ENCODE results near the gene ENTR1.

Gene ENTR1

GRCh38 chr9:136401173-136401922 is 9.1 kb downstream of the ENTR1 start:
- FAIRE-seq (no peak), DNase-seq (ENCODE audit: insufficient read length) (no peak)
- TF ChIP-seq TAF1 (IDR thresholded peaks at IDR 0.05; ENCODE audit: borderline replicate concordance, low read depth, low read length) (no peak), POLR2A (IDR thresholded peaks at IDR 0.05; ENCODE audit: low read depth, low read length) (no peak; the same call in 1 of the 2 replicates), POLR2AphosphoS5 (IDR thresholded peaks at IDR 0.05; ENCODE audit: low read depth, low read length) (peak; percentile 61)

GRCh38 chr9:136400038-136400834 is 10.2 kb downstream of the ENTR1 start, which contains the start of gene SNAPC4:
TSS of gene SNAPC4 (minus strand) at chr9:136400170. CDS start at chr9:136398428, 1,742 bp downstream.
- peak; percentile 98 for DNase-seq (ENCODE audit: insufficient read length)
- TF ChIP-seq TAF1 (IDR thresholded peaks at IDR 0.05; ENCODE audit: borderline replicate concordance, low read depth, low read length), result peak; percentile 91
- TF ChIP-seq POLR2A (IDR thresholded peaks at IDR 0.05; ENCODE audit: low read depth, low read length), result peak; percentile 89; the same call in 1 of the 2 replicates
- peak; percentile 66 for TF ChIP-seq POLR2AphosphoS5 (IDR thresholded peaks at IDR 0.05; ENCODE audit: low read depth, low read length)
- FAIRE-seq, result peak; percentile 97

- no peak for TF ChIP-seq POLR2AphosphoS5 (IDR thresholded peaks at IDR 0.05; ENCODE audit: low read depth, low read length)
- TF ChIP-seq POLR2A (IDR thresholded peaks at IDR 0.05; ENCODE audit: low read depth, low read length), result no peak
- FAIRE-seq (peak; percentile 46), DNase-seq (ENCODE audit: insufficient read length) (peak; percentile 48)
Measured at GRCh38 chr9:136399176-136400037, 11.0 kb downstream of the ENTR1 start.

GRCh38 chr9:136398286-136398685 is 12.1 kb downstream of the ENTR1 start:
- FAIRE-seq, result no peak
- DNase-seq (ENCODE audit: insufficient read length), result no peak
- TF ChIP-seq POLR2AphosphoS5 (IDR thresholded peaks at IDR 0.05; ENCODE audit: low read depth, low read length) (no peak), TAF1 (IDR thresholded peaks at IDR 0.05; ENCODE audit: borderline replicate concordance, low read depth, low read length) (no peak), POLR2A (IDR thresholded peaks at IDR 0.05; ENCODE audit: low read depth, low read length) (no peak)

GRCh38 chr9:136397643-136398042 is 12.8 kb downstream of the ENTR1 start:
- FAIRE-seq (no peak), DNase-seq (ENCODE audit: insufficient read length) (no peak)
- TF ChIP-seq TAF1 (IDR thresholded peaks at IDR 0.05; ENCODE audit: borderline replicate concordance, low read depth, low read length) (no peak), POLR2AphosphoS5 (IDR thresholded peaks at IDR 0.05; ENCODE audit: low read depth, low read length) (no peak), POLR2A (IDR thresholded peaks at IDR 0.05; ENCODE audit: low read depth, low read length) (no peak)

- DNase-seq (ENCODE audit: insufficient read length) (no peak), FAIRE-seq (no peak)
- no peak for TF ChIP-seq POLR2A (IDR thresholded peaks at IDR 0.05; ENCODE audit: low read depth, low read length)
- no peak for TF ChIP-seq TAF1 (IDR thresholded peaks at IDR 0.05; ENCODE audit: borderline replicate concordance, low read depth, low read length)
- TF ChIP-seq POLR2AphosphoS5 (IDR thresholded peaks at IDR 0.05; ENCODE audit: low read depth, low read length), result no peak
Measured at GRCh38 chr9:136396219-136396515, 14.2 kb downstream of the ENTR1 start.

GRCh38 chr9:136395345-136396218 is 14.8 kb downstream of the ENTR1 start:
- DNase-seq (ENCODE audit: insufficient read length) (no peak), FAIRE-seq (no peak)
- TF ChIP-seq POLR2A (IDR thresholded peaks at IDR 0.05; ENCODE audit: low read depth, low read length), result no peak
- TF ChIP-seq POLR2AphosphoS5 (IDR thresholded peaks at IDR 0.05; ENCODE audit: low read depth, low read length), result no peak; the same call in 1 of the 2 replicates
- TF ChIP-seq TAF1 (IDR thresholded peaks at IDR 0.05; ENCODE audit: borderline replicate concordance, low read depth, low read length), result no peak

- TF ChIP-seq POLR2AphosphoS5 (IDR thresholded peaks at IDR 0.05; ENCODE audit: low read depth, low read length), result peak; percentile 22; the same call in 1 of the 2 replicates
- no peak for TF ChIP-seq TAF1 (IDR thresholded peaks at IDR 0.05; ENCODE audit: borderline replicate concordance, low read depth, low read length)
- no peak for FAIRE-seq
- no peak for DNase-seq (ENCODE audit: insufficient read length)
Measured at GRCh38 chr9:136395020-136395340, 15.4 kb downstream of the ENTR1 start.

GRCh38 chr9:136394312-136395019 is 15.9 kb downstream of the ENTR1 start:
- DNase-seq (ENCODE audit: insufficient read length) (no peak), FAIRE-seq (no peak)
- TF ChIP-seq POLR2A (IDR thresholded peaks at IDR 0.05; ENCODE audit: low read depth, low read length) (no peak), POLR2AphosphoS5 (IDR thresholded peaks at IDR 0.05; ENCODE audit: low read depth, low read length) (no peak), TAF1 (IDR thresholded peaks at IDR 0.05; ENCODE audit: borderline replicate concordance, low read depth, low read length) (no peak)

- no peak for TF ChIP-seq POLR2A (IDR thresholded peaks at IDR 0.05; ENCODE audit: low read depth, low read length)
- TF ChIP-seq TAF1 (IDR thresholded peaks at IDR 0.05; ENCODE audit: borderline replicate concordance, low read depth, low read length), result no peak
- no peak; the same call in 1 of the 2 replicates for TF ChIP-seq POLR2AphosphoS5 (IDR thresholded peaks at IDR 0.05; ENCODE audit: low read depth, low read length)
- no peak for DNase-seq (ENCODE audit: insufficient read length)
- no peak for FAIRE-seq
Measured at GRCh38 chr9:136393531-136393930, 16.9 kb downstream of the ENTR1 start.
